ENCODE results near the gene GALNT12.

Gene GALNT12

DNA sequence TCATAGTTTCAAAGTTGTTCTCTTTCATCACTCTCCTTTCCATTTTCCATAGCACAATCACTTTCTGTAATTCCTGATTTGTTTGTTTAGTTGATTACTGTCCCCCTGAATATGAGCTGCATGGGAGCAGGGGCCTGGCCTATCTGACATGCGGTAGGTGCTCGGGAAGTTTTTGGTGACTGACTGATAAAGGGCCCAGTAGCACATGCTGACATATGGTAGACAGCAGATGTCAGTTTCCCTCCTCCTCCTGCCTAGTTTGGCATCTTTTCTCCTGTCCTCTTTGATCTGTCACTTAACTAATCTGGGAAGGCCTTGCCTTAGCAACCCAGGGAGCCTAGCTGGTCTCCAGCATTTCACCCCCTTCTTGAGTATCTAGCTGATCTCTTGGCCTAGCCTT is 14.4 kb downstream of the GALNT12 start:
- no peaks in the 10 kb centered on the region for H3K27me3 ChIP-seq (ENCODE audit: insufficient read depth, poor library complexity, severe bottlenecking)

DNA sequence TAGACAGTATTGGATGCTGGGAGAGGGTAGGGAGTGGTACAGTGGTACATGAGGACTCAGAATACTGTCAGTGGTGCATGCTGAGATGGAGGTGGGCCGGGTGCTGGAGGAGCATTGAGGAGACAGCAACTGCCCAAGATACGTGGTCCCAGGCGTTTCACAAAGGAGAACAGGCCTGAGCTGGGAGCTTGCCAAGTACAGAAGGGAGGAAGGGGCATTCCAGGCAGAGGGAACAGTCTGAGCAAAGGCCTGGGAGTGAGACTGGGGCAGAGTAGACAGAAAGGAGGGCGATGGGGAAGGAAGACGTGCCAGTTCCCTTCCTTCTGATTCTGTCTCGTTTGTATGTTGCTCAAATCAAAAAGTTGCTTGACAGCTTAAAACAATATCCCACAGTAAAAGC is 15.2 kb downstream of the GALNT12 start:
- Histone ChIP-seq H3K4me1 (ENCODE audit: insufficient read depth, poor library complexity, severe bottlenecking) (no peaks in the 10 kb centered on the region), H3K4me3 (ENCODE audit: severe bottlenecking) (no peak overlapping the region), H3K9me3 (ENCODE audit: severe bottlenecking) (no peaks in the 10 kb centered on the region), H3K27me3 (ENCODE audit: insufficient read depth, poor library complexity, severe bottlenecking) (no peaks in the 10 kb centered on the region), H3K27ac (ENCODE audit: poor library complexity, severe bottlenecking) (no peak overlapping the region), H3K36me3 (ENCODE audit: low read depth) (no peaks in the 10 kb centered on the region)
- ATAC-seq (ENCODE audit: low read depth) (no peak), DNase-seq (ENCODE audit: low spot score) (no peak)
- TF ChIP-seq CTCF (IDR thresholded peaks at IDR 0.05; ENCODE audit: poor library complexity, severe bottlenecking), result no peak

More for the DNA sequence above, 14.4 kb downstream of the GALNT12 start:
- DNase-seq (ENCODE audit: low spot score), result no peak
- Histone ChIP-seq H3K4me3 (ENCODE audit: severe bottlenecking) (no peak overlapping the region), H3K9me3 (ENCODE audit: severe bottlenecking) (no peaks in the 10 kb centered on the region), H3K4me1 (ENCODE audit: insufficient read depth, poor library complexity, severe bottlenecking) (no peaks in the 10 kb centered on the region), H3K36me3 (ENCODE audit: low read depth) (no peaks in the 10 kb centered on the region), H3K27ac (ENCODE audit: poor library complexity, severe bottlenecking) (no peak overlapping the region)
- no peak for ATAC-seq (ENCODE audit: low read depth)
- no peak for TF ChIP-seq CTCF (IDR thresholded peaks at IDR 0.05; ENCODE audit: poor library complexity, severe bottlenecking)

GRCh38 chr9:98823666-98824334 is 16.3 kb downstream of the GALNT12 start:
- no peaks in the 10 kb centered on the region for H3K9me3 ChIP-seq (ENCODE audit: severe bottlenecking)
- H3K4me3 ChIP-seq (ENCODE audit: severe bottlenecking), result no peak overlapping the region
- no peaks in the 10 kb centered on the region for H3K36me3 ChIP-seq (ENCODE audit: low read depth)
- ATAC-seq (ENCODE audit: low read depth), result no peak
- no peaks in the 10 kb centered on the region for H3K27me3 ChIP-seq (ENCODE audit: insufficient read depth, poor library complexity, severe bottlenecking)
- no peak overlapping the region for H3K27ac ChIP-seq (ENCODE audit: poor library complexity, severe bottlenecking)
- H3K4me1 ChIP-seq (ENCODE audit: insufficient read depth, poor library complexity, severe bottlenecking), result no peaks in the 10 kb centered on the region
- no peak for TF ChIP-seq CTCF (IDR thresholded peaks at IDR 0.05; ENCODE audit: poor library complexity, severe bottlenecking)
- no peak for DNase-seq (ENCODE audit: low spot score)

- Histone ChIP-seq H3K4me1 (ENCODE audit: insufficient read depth, poor library complexity, severe bottlenecking) (no peaks in the 10 kb centered on the region), H3K4me3 (ENCODE audit: severe bottlenecking) (no peak overlapping the region), H3K27me3 (ENCODE audit: insufficient read depth, poor library complexity, severe bottlenecking) (no peaks in the 10 kb centered on the region), H3K9me3 (ENCODE audit: severe bottlenecking) (no peaks in the 10 kb centered on the region), H3K27ac (ENCODE audit: poor library complexity, severe bottlenecking) (no peak overlapping the region), H3K36me3 (ENCODE audit: low read depth) (no peaks in the 10 kb centered on the region)
- no peak for DNase-seq (ENCODE audit: low spot score)
- no peak for TF ChIP-seq CTCF (IDR thresholded peaks at IDR 0.05; ENCODE audit: poor library complexity, severe bottlenecking)
- ATAC-seq (ENCODE audit: low read depth), result no peak
Observed at GRCh38 chr9:98825414-98825813, 17.9 kb downstream of the GALNT12 start.

DNA sequence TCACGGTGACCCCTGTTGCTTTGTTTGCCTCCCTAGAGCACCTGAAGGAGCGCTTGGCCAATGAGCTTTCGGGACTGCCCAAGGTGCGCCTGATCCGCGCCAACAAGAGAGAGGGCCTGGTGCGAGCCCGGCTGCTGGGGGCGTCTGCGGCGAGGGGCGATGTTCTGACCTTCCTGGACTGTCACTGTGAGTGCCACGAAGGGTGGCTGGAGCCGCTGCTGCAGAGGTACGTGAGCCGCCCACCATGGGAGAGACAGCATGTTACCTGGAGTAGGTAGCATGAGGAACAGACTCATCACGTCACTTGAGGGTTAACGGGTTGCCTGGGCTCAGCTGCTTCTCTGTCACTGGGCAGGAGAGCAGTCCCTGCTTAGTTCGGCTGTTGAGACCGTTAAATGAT is 19.2 kb downstream of the GALNT12 start:
- TF ChIP-seq CTCF (IDR thresholded peaks at IDR 0.05; ENCODE audit: poor library complexity, severe bottlenecking), result no peak
- ATAC-seq (ENCODE audit: low read depth) (no peak), DNase-seq (ENCODE audit: low spot score) (no peak)
- Histone ChIP-seq H3K27me3 (ENCODE audit: insufficient read depth, poor library complexity, severe bottlenecking) (no peaks in the 10 kb centered on the region), H3K4me1 (ENCODE audit: insufficient read depth, poor library complexity, severe bottlenecking) (no peaks in the 10 kb centered on the region), H3K9me3 (ENCODE audit: severe bottlenecking) (no peaks in the 10 kb centered on the region), H3K4me3 (ENCODE audit: severe bottlenecking) (no peak overlapping the region), H3K27ac (ENCODE audit: poor library complexity, severe bottlenecking) (no peak overlapping the region), H3K36me3 (ENCODE audit: low read depth) (no peaks in the 10 kb centered on the region)

Data from RWPE2 (cell line).